ENCODE results near the gene COL13A1. TPM values are rescaled to one million over a fixed set of nuclear protein-coding genes. Genes with fewer than 3 reads are reported as not detected.

The COL13A1 gene
- total and polyA plus RNA-seq, 2 of the 8 experiments (the other 6 are each of a cell fraction or from before 2014, with no cell fraction given): 2.6 to 5.2 TPM

DNA sequence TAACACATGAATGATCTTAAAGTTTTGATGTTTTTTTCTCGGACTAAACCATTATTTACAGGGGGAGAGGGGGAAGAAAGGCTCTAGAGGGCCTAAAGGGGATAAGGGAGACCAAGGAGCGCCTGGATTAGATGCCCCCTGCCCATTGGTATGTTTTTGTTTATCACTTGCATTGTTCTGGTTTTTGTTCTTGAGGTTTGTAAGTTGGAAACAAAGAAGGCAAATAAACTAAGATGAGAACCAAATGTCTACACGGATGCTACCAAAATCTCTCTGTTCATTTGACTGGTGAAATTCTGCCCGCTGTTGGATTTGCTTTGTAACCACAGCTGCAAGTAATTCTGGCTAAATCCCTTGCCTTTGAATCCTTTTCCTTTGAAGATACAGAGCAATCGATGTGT, 151.1 kb downstream of the COL13A1 start:
- Histone ChIP-seq H3K79me2 (ENCODE audit: control insufficient read depth in 1 of 2, insufficient read depth in 2 of 2, low read length in 2 of 2) (no peaks in the 10 kb centered on the region), H3K56ac (replicated peaks; ENCODE audit: insufficient read length, low read depth, low read length) (no peak overlapping the region), H3K4me3 (ENCODE audit: extremely low read depth in 1 of 4, insufficient read depth in 2 of 4, low read depth in 3 of 4, low read length in 4 of 4) (peak overlapping the region in 1 of 4 experiments; percentile 12; a peak in 2 of 8 replicates), H4K91ac (replicated peaks; ENCODE audit: insufficient read length, low read length) (no peak overlapping the region), H4K20me1 (replicated peaks in 1 of 2; ENCODE audit: control insufficient read depth in 1 of 2, insufficient read depth in 2 of 2, low read length in 2 of 2) (peaks cover 0 to 2% of the 10 kb centered on the region in 2 experiments), H2BK15ac (ENCODE audit: low read length) (no peak overlapping the region), H3K14ac (ENCODE audit: insufficient read length) (no peak overlapping the region), H3K4me1 (replicated peaks in 1 of 4; ENCODE audit: control insufficient read depth in 3 of 4, insufficient read depth in 4 of 4, low read length in 3 of 4) (peaks cover 8 to 12% (median 10%) of the 10 kb centered on the region in 4 experiments; a peak in 6 of 7 replicates), H3K4ac (replicated peaks; ENCODE audit: insufficient read length, low read depth, low read length) (no peak overlapping the region), H2AFZ (ENCODE audit: low read length) (peak overlapping the region; percentile 29; the same call in 1 of the 2 replicates), H2BK5ac (ENCODE audit: low read depth, low read length) (no peak overlapping the region), H3K23ac (ENCODE audit: insufficient read length) (no peak overlapping the region), H4K8ac (ENCODE audit: extremely low read depth, insufficient read depth, low read length) (no peak overlapping the region), H3K18ac (ENCODE audit: extremely low read depth, low read length) (no peak overlapping the region), H2AK5ac (ENCODE audit: low read depth, low read length) (no peak overlapping the region), H3K79me1 (ENCODE audit: low read depth, low read length) (no peaks in the 10 kb centered on the region; the same call in 1 of the 2 replicates), H3K27me3 (replicated peaks in 1 of 4; ENCODE audit: control insufficient read depth in 3 of 4, extremely low read depth in 1 of 4, insufficient read depth in 3 of 4, low read length in 3 of 4) (peaks cover 0 to 13% (median 5%) of the 10 kb centered on the region in 4 experiments; a peak in 3 of 7 replicates), H2BK20ac (ENCODE audit: low read length) (no peak overlapping the region), H3K27ac (ENCODE audit: low read depth, low read length) (0 out of 2 replicates have a peak overlapping the region, but pooled peaks have one; percentile 1), H3K4me2 (ENCODE audit: insufficient read depth in 1 of 2, low read depth in 2 of 2, low read length in 2 of 2) (peak overlapping the region; percentile 1 to 32), H3K9me3 (ENCODE audit: insufficient read depth in 2 of 2, low read depth in 1 of 2, low read length in 1 of 2) (no peaks in the 10 kb centered on the region), H4K5ac (ENCODE audit: insufficient read length, low read depth, low read length) (no peak overlapping the region), H2BK12ac (ENCODE audit: low read depth, low read length) (no peak overlapping the region), H2BK120ac (replicated peaks; ENCODE audit: low read depth, low read length) (no peak overlapping the region), H3K9ac (replicated peaks in 1 of 4; ENCODE audit: extremely low read depth in 1 of 4, low read depth in 3 of 4, low read length in 3 of 4) (no peak overlapping the region), H3K36me3 (ENCODE audit: control insufficient read depth in 2 of 4, insufficient read depth in 4 of 4, low read length in 3 of 4) (no peaks in the 10 kb centered on the region), H3K23me2 (ENCODE audit: low read depth, low read length) (peaks cover 3% of the 10 kb centered on the region; the same call in 1 of the 2 replicates)
- peak; percentile 83 for FAIRE-seq
- DNase-seq (ENCODE audit: low read depth in 1 of 2, low spot score in 2 of 2): peak in 1 of 2 experiments; percentile 33
- ChIA-PET CTCF (ENCODE audit: partially characterized antibody) (interaction anchor here (1.1 to 3.2 kb wide), 4 partner anchors 36 to 244 kb away, joined by 3 to 17 read pairs (median 4); no protein-coding TSS in a partner anchor), POLR2A (ENCODE audit: partially characterized antibody) (no interaction called here)
- 33% methylated on average over 5 of the region's 5 CpGs; no CpG with 5 or more reads in 1 of the 2 experiments for WGBS, 2 experiments (ENCODE audit: extremely low coverage in 1 of 2, insufficient coverage in 1 of 2, insufficient read length in 1 of 2, insufficient replicate concordance in 2 of 2, low coverage in 1 of 2, low lambda C conversion rate in 2 of 2, missing lambda C conversion rate in 1 of 2)
- no peak for TF ChIP-seq BCL11A (IDR thresholded peaks at IDR 0.05; ENCODE audit: low read depth in 2 of 2, low read length in 2 of 2)
- TF ChIP-seq, protein P1, sequence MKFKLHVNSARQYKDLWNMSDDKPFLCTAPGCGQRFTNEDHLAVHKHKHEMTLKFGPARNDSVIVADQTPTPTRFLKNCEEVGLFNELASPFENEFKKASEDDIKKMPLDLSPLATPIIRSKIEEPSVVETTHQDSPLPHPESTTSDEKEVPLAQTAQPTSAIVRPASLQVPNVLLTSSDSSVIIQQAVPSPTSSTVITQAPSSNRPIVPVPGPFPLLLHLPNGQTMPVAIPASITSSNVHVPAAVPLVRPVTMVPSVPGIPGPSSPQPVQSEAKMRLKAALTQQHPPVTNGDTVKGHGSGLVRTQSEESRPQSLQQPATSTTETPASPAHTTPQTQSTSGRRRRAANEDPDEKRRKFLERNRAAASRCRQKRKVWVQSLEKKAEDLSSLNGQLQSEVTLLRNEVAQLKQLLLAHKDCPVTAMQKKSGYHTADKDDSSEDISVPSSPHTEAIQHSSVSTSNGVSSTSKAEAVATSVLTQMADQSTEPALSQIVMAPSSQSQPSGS (IDR thresholded peaks at IDR 0.05; ENCODE audit: low read length): 0 out of 2 replicates have a peak, but pooled peaks have one; percentile 20
- TF ChIP-seq RNF2 (IDR thresholded peaks at IDR 0.05; ENCODE audit: borderline replicate concordance, low read depth, low read length, missing control alignments, poor library complexity, severe bottlenecking): no peak
- no peak for TF ChIP-seq ZNF274 (IDR thresholded peaks at IDR 0.05; ENCODE audit: borderline replicate concordance, extremely low read depth, low read length)
- no peak for TF ChIP-seq SIN3A (conservative IDR thresholded peaks at IDR 0.05 in 1 of 2, IDR thresholded peaks at IDR 0.05 in 1 of 2; ENCODE audit: low read depth in 1 of 2, low read length in 2 of 2)
- no peak for TF ChIP-seq TBP (IDR thresholded peaks at IDR 0.05; ENCODE audit: low read depth, low read length)
- TF ChIP-seq CBX5 (IDR thresholded peaks at IDR 0.05; ENCODE audit: low read depth, low read length): no peak
- TF ChIP-seq RAD21 (IDR thresholded peaks at IDR 0.05 in 1 of 2, conservative IDR thresholded peaks at IDR 0.05 in 1 of 2; ENCODE audit: low read depth in 2 of 2, low read length in 2 of 2): no peak
- TF ChIP-seq EZH2 (IDR thresholded peaks at IDR 0.05; ENCODE audit: low read depth, low read length, severe bottlenecking): no peak
- no peak for TF ChIP-seq TAF7 (optimal IDR thresholded peaks at IDR 0.05; ENCODE audit: borderline replicate concordance, low read depth, low read length)

All from H1 (cell line).